Adipocyte (in vitro differentiated cells): Measurements from ENCODE around the gene LRRC3.

ENCODE experiments used
- DNase-seq: peaks from one replicate; pipeline ENCODE4 v3.0.0-alpha.2; 2015; ENCODE audit warnings: low read depth
- H3K27me3 ChIP-seq: replicated peaks from 2 replicates; pipeline ENCODE4 v1.7.0; 2013; ENCODE audit warnings: mild to moderate bottlenecking, low read length, moderate library complexity; ENCODE audit not compliant: control insufficient read depth, insufficient read depth
- H3K36me3 ChIP-seq: 2 replicates; pipeline ENCODE4 v1.7.0; 2013; ENCODE audit warnings: low read length, mild to moderate bottlenecking, moderate library complexity; ENCODE audit not compliant: control insufficient read depth, insufficient read depth, severe bottlenecking
- H3K4me1 ChIP-seq: 2 replicates; pipeline ENCODE4 v1.7.0; 2013; ENCODE audit warnings: mild to moderate bottlenecking, low read length, moderate library complexity; ENCODE audit not compliant: control insufficient read depth, insufficient read depth
- H3K4me3 ChIP-seq: 2 replicates; pipeline ENCODE4 v1.7.0; 2013; ENCODE audit warnings: mild to moderate bottlenecking, low read length, moderate library complexity
- H3K9ac ChIP-seq: 2 replicates; pipeline ENCODE4 v1.7.0; 2013; ENCODE audit warnings: mild to moderate bottlenecking, low read length, moderate library complexity
- H3K9me3 ChIP-seq: 2 replicates; pipeline ENCODE4 v1.7.0; 2013; ENCODE audit warnings: mild to moderate bottlenecking, low read length, moderate library complexity; ENCODE audit not compliant: control insufficient read depth

Gene LRRC3

DNA sequence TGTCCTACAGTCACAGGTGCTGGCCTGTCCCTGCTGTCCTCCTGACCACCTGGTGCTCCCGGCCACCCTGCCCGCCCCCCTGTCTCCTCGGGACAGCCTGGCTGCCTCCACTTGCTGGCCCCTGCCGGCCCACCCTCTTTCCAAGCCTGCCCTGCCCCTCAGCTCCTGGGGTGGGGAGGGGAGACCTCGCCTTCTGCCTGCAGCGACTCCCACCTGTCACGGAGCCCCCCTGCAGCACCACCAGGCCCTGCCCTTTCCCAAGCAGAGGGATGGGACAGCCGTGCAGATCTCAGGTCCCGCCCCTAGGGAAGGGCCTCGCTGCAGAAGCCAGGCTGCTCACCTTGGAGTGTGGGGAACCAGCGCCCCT is 7.5 kb downstream of the LRRC3 start:
- H3K4me3 ChIP-seq, result no peak overlapping the region
- no peak overlapping the region for H3K9ac ChIP-seq
- H3K36me3 ChIP-seq, result no peaks in the 10 kb centered on the region
- peaks cover 20% of the 10 kb centered on the region for H3K27me3 ChIP-seq
- DNase-seq, result no peak
- H3K4me1 ChIP-seq, result no peaks in the 10 kb centered on the region
- H3K9me3 ChIP-seq, result no peaks in the 10 kb centered on the region

DNA sequence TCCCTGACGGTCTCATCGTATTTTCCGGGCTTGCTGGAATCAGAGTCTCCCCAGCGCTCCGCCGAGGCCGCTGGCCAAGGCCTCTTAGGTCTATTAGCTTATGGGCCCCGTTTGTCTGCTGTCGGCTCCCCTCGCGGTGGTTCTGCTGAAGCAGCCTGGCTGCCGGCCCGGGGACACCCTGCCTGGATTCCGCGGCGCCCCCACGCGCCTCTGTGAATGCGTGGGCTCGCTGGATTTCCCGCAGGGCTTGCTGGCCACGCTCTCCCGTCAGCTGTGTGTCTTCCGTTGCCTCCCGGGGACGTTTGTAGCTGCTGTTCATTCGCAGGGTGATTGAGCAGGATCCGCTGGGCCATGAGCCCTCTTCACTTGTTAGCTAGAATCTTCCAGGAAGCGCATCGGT is 8.4 kb downstream of the LRRC3 start:
- no peak overlapping the region for H3K9ac ChIP-seq
- H3K9me3 ChIP-seq, result no peaks in the 10 kb centered on the region
- H3K36me3 ChIP-seq, result no peaks in the 10 kb centered on the region
- DNase-seq, result no peak
- H3K4me3 ChIP-seq, result peak overlapping the region; percentile 32
- H3K4me1 ChIP-seq, result no peaks in the 10 kb centered on the region
- H3K27me3 ChIP-seq, result peaks cover 20% of the 10 kb centered on the region

DNA sequence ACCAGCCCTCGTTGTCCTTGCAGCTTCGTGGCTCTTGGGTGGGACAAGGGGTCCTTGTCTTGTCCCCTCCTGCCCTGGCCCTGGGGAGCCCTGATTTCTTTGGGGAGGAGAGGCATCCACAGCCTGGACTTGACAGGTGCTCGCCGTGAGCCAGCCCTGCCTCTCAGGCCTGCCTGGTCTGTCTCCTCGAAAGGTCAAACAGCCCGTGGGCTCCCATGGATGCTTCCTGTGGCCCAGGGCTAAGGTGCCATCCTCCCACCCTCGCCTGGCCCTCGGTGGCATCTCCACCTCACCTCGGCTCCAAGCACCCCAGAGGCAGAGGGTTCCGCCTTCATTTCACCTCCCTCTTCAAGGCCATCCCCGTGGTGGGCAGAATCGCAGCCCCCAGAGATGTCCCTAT is 9.0 kb downstream of the LRRC3 start:
- Histone ChIP-seq H3K36me3 (no peaks in the 10 kb centered on the region), H3K4me3 (no peak overlapping the region), H3K27me3 (peaks cover 20% of the 10 kb centered on the region), H3K9me3 (no peaks in the 10 kb centered on the region), H3K4me1 (no peaks in the 10 kb centered on the region), H3K9ac (no peak overlapping the region)
- no peak for DNase-seq

DNA sequence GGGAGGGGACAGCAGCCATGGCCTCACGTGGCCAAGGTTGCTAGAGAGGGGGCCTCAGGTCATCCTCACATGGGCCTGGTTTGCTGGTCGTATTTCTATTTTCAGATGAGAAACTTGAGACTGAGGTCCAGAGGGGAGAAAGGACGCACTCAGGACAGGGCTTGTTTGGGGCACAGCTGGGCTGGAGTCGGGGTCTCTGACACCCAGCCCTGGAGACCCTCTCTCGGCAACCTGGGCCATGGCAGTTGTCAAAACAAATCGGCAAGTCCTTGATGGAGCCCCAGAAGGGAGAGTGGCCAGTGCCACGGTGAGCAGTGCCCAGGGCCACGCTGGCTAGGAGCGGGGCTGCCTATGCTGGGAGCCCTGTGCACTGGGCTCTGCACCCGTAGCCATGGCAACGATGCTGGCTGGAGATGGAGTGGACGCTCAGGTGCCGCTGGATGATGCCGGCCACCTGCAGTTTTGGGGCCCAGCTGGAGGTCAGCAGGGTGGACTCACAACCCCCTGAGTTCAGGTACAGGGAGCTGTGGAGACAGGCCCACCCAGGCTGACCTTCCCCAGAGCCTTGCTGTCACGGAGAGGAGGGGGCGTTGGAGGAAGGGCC is 11.1 kb downstream of the LRRC3 start:
- no peak for DNase-seq
- Histone ChIP-seq H3K9ac (no peak overlapping the region), H3K4me3 (no peak overlapping the region)

GRCh38 chr21:44466996-44467858 is 11.9 kb downstream of the LRRC3 start:
- H3K27me3 ChIP-seq, result peaks cover 13% of the 10 kb centered on the region
- no peaks in the 10 kb centered on the region for H3K4me1 ChIP-seq
- no peaks in the 10 kb centered on the region for H3K36me3 ChIP-seq
- no peak for DNase-seq
- H3K9me3 ChIP-seq, result no peaks in the 10 kb centered on the region
- no peak overlapping the region for H3K4me3 ChIP-seq
- H3K9ac ChIP-seq, result no peak overlapping the region

More for the DNA sequence above, 11.1 kb downstream of the LRRC3 start:
- no peaks in the 10 kb centered on the region for H3K4me1 ChIP-seq
- H3K9me3 ChIP-seq, result no peaks in the 10 kb centered on the region
- peaks cover 20% of the 10 kb centered on the region for H3K27me3 ChIP-seq
- H3K36me3 ChIP-seq, result no peaks in the 10 kb centered on the region

- Histone ChIP-seq H3K36me3 (no peaks in the 10 kb centered on the region), H3K9me3 (no peaks in the 10 kb centered on the region), H3K27me3 (peaks cover 13% of the 10 kb centered on the region), H3K4me1 (no peaks in the 10 kb centered on the region), H3K9ac (no peak overlapping the region), H3K4me3 (no peak overlapping the region)
- DNase-seq, result no peak
Observed at GRCh38 chr21:44467859-44468195, 12.5 kb downstream of the LRRC3 start.

DNA sequence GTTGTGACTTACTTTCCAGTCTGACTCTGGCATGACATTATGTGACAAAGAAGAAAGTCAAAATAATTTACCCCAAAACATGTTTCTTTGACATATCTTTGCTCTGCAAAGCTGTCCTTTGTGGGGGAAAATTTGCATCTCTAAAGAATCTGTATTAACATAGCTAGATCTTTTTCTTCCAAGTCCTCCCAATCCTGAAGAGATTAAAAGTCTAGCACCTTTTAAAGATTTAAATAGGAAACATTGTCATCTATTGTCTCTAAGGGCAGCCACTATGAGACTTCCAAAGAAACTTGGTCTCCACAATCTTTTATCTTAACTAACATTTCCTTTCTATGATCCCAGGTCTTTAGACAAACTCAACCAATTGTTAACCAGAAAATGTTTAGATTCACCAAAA is 16.0 kb downstream of the LRRC3 start:
- Histone ChIP-seq H3K4me1 (no peaks in the 10 kb centered on the region), H3K9ac (no peak overlapping the region)

DNA sequence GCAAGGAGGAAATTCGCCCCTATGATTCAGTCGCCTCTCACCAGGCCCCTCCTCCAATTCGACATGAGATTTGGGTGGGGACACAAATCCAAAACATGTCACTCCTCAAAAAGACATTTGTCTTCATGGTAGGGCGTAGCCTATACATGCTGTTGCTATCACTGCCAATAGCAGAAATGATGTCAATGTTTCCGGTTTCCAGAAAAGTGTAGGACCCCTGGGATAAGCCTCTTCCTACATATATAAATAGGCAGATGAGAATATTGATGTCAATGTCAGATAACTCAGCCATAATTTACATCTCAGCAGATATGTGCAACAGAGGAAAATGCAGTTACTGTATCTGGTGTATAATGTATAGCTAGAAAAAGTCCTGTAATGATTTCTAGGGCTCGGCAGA is 16.7 kb downstream of the LRRC3 start:
- Histone ChIP-seq H3K36me3 (no peaks in the 10 kb centered on the region), H3K9ac (no peak overlapping the region), H3K4me3 (no peak overlapping the region), H3K4me1 (no peaks in the 10 kb centered on the region), H3K27me3 (peaks cover 5% of the 10 kb centered on the region), H3K9me3 (no peaks in the 10 kb centered on the region)
- DNase-seq, result no peak

More for the DNA sequence above, 16.0 kb downstream of the LRRC3 start:
- no peak overlapping the region for H3K4me3 ChIP-seq
- no peak for DNase-seq
- H3K9me3 ChIP-seq, result no peaks in the 10 kb centered on the region
- peaks cover 5% of the 10 kb centered on the region for H3K27me3 ChIP-seq
- no peaks in the 10 kb centered on the region for H3K36me3 ChIP-seq

DNA sequence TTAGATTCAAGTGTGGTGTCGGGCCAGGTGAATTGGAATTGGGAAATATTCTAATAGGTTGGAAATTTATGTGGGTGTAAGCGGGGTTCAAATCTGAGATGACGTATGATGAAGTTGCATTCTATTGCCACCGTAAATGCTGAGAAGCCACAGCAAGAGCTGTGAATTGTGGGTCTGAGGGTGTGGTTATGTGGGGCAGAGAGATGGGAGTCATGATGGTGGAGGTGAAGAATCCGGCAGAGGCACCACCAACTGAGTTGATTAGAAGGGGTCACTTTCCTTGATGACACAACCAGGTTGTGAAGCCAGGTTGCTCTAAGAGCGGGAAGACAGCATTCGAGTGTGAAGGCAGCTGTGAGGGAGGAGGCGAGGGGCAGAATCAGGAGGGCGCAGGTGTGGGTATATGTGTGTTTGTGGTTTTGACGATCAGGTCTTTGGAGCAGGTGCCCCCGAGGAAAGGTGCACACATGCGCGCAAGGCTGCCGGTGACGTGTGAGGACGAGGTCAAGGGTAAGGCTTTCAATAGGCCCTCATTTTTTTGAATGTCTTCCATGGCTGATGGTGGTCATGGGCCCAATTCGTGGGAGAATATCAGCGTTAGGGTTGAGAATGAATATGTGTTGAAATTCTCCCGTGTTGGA is 18.7 kb downstream of the LRRC3 start:
- Histone ChIP-seq H3K9me3 (no peaks in the 10 kb centered on the region), H3K4me3 (no peak overlapping the region), H3K9ac (no peak overlapping the region), H3K36me3 (no peaks in the 10 kb centered on the region), H3K27me3 (peaks cover 5% of the 10 kb centered on the region), H3K4me1 (no peaks in the 10 kb centered on the region)
- DNase-seq, result no peak

DNA sequence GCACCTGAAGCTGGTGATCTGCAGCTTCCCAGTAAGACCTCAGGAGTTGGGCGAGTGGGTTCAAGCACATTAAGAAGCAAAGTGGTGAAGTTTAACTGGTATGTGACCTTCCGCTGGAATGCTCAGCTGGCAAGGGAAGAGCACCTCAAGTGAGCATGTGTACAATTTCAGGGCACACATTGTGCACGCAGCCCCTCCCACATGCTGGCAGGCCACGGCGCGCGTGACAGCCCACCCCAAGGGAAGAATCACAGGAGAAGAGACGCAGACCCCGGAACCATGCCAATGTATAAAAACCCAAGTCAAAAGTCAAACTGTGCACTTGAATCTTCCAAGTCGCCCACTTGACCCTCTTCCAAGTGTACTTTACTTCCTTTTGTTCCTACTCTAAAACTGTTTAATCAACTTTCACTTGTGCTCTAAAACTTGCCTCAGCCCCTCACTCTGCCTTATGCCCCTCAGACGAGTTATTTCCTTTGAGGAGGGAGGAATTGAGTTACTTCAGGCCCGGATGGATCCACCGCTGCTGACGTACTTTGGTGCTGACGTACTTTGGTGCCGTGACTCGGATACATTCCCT is 20.0 kb downstream of the LRRC3 start:
- no peaks in the 10 kb centered on the region for H3K4me1 ChIP-seq
- H3K9ac ChIP-seq, result no peak overlapping the region
- H3K36me3 ChIP-seq, result no peaks in the 10 kb centered on the region
- H3K4me3 ChIP-seq, result no peak overlapping the region
- no peaks in the 10 kb centered on the region for H3K9me3 ChIP-seq
- peaks cover 5% of the 10 kb centered on the region for H3K27me3 ChIP-seq
- no peak for DNase-seq

DNA sequence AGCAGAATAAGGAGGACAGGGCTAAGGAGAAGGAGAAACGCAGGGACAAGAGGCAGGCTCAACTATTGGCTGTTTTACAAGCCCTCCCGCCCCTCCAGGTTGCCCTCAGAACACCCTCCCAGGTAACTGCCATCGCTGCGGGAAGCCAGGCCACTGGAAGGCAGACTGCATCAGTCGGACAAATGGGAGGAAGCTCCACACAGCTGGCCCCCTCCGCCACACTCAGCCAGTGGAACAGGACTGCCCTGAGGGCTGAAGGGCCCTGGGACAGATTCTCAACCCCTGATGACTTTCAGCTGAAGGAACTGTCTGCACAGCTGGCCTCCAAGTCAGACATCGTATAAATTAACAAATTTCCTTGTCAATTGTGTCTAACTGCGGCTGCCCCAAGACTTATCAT is 21.8 kb downstream of the LRRC3 start:
- Histone ChIP-seq H3K27me3 (peaks cover 5% of the 10 kb centered on the region), H3K4me3 (no peak overlapping the region), H3K36me3 (no peaks in the 10 kb centered on the region), H3K9me3 (no peaks in the 10 kb centered on the region), H3K4me1 (no peaks in the 10 kb centered on the region), H3K9ac (no peak overlapping the region)
- no peak for DNase-seq
